GM21390 (cell line): ENCODE data around the gene ZNF746.

ENCODE experiments used
- ATAC-seq: cut with Tn5 transposase; IDR thresholded peaks from one replicate; pipeline ENCODE4 v1.9.1; 2021; ENCODE audit not compliant: unreplicated experiment

The ZNF746 gene

GRCh38 chr7:149490083-149490760 is 7.4 kb downstream of the ZNF746 start:
- no peak for ATAC-seq

DNA sequence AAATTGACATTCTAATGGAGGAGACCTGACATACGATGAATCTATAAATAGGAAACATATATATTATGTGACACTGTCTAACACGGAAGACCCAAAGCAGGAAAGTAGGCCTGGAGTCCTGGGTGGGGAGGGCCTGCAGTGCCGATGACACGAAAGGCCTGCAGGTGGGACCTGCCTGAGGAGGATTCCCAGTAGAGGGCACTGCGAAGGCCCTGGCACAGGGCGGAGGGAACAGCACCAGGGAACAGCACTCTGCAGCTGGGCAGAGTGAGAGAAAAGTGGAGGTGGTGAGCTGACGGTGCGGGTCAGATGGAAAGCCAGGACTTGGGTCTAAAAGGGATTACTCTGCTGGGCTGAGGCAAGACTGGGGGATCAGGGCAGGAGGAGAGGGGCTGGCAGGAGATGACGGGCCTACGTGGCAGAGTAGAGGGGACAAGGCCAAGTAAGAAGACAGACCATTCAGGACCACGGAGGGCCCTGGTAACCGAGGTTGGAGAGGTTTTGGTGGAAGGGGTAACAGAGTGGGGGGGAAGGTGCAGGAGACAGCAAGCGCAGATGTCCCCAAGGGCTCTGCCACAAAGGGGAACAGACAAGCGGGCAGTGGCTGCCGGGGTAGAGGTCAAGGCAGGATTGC is 8.1 kb downstream of the ZNF746 start:
- ATAC-seq: no peak

DNA sequence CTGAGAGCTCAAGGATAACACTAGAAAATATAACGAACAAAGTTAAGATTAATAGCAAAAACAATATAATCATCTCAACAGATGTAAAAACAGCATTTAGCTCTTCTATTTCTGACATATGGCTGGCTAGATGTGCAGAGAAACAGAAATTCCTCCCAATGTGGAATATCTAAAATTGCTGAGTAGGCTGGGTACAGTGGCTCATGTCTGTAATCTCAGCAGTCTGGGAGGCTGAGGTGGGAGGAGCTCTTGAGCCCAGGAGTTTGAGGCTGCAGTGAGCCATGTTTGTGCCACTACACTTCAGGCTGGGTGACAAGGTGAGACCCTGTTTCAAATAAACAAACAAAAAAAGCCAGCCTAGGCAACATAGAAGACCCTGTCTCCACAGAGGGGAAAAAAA is 18.0 kb downstream of the ZNF746 start:
- no peak for ATAC-seq

GRCh38 chr7:149478754-149479153 is 18.9 kb downstream of the ZNF746 start:
- ATAC-seq: no peak

- no peak for ATAC-seq
These were observed 19.8 kb downstream of the ZNF746 start for GRCh38 chr7:149477494-149478443.

GRCh38 chr7:149476791-149477190 is 20.8 kb downstream of the ZNF746 start:
- no peak for ATAC-seq

- no peak for ATAC-seq
These were observed 22.2 kb downstream of the ZNF746 start for GRCh38 chr7:149475121-149476045.

- no peak for ATAC-seq
These were observed 23.1 kb downstream of the ZNF746 start for GRCh38 chr7:149474309-149475120.

- ATAC-seq: no peak
These were observed 24.4 kb downstream of the ZNF746 start for GRCh38 chr7:149473251-149473650.

GRCh38 chr7:149471289-149471953 is 26.2 kb downstream of the ZNF746 start:
- no peak for ATAC-seq

- ATAC-seq: no peak
These were observed 27.8 kb downstream of the ZNF746 start for GRCh38 chr7:149469806-149470205.

- ATAC-seq: no peak
These were observed 29.4 kb downstream of the ZNF746 start for GRCh38 chr7:149468208-149468607.

- no peak for ATAC-seq
These were observed 30.2 kb downstream of the ZNF746 start for GRCh38 chr7:149467321-149467859.

GRCh38 chr7:149466364-149466763 is 31.2 kb downstream of the ZNF746 start:
- no peak for ATAC-seq

DNA sequence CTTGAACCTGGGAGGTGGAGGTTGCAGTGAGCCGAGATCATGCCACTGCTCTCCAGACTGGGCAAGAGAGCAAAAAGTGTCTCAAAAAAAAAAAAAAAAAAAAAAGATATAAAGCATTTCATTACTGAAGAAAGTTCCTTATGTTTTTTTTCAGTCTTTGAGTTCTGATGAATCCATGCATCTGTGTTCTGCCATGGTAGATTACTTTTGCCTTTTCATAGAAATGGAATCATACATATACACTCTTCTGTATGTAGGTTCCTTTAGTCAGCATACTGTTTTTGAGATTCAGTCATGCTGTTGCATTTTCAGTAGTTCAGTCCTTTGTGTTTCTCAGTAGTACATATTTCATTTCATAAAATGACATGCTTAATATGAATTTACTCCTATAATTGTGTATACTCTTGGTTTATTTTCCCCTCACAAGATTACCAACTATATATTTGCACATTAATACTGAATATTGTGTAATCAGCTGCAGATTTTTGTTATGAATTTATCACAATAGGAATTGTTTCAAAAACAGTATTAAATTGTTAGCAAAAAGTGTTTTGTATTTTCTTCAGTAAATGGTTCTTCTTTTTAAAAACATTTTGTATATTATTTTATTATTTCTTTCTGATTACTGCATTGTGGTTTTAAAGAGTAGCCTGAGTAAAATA is 34.0 kb downstream of the ZNF746 start:
- ATAC-seq: no peak

- no peak for ATAC-seq
These were observed 35.5 kb downstream of the ZNF746 start for GRCh38 chr7:149462101-149462520.

DNA sequence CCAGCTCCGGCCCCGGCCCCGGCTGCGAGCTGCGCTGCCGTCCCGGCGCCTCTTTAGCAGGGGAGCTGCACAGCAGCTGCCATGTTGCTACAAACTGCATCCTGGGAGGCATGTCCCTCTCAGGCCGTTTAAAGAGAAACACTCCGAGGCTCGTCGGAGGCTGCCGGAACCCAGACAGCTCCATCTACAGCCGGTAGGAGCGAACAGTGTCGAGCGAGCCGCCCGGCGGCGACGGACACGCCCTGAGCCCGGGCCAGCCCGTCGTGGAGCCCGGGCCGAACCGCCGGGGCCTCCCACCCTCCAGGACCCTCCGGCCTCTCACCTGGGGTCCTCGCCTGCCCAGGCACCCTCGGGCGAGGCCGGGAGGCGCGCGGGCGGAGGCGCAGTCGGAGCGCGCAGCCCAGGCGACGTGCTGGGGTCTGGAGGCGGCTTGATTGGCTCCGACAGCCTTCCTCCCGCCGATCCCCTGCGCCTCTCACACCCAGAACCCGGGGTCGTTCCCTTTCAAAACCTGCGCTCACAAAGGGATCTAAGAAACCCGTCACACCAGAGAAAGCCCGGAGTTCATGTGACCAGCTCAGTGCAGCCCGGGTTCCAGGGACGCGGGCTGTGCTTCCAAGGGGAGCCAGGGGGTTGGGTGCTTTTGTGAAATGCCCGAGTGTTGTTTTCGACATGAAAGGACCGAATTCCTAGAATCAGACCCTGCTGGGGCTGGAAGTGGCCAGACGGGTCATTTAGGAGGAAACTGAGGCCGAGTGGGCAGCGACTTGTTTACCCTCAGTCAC is 36.9 kb downstream of the ZNF746 start, which contains the start of gene ZNF777:
ZNF777 (minus strand) TSS at position 570 of the 785 bp plus-strand sequence. CDS start 5,040 bp downstream, outside the sequence.
- ATAC-seq: peak; percentile 94
